Sigmoid colon (tissue), 7 donors: Measurements from ENCODE around the gene PARD3. TPM values are rescaled to one million over a fixed set of nuclear protein-coding genes. Genes with fewer than 3 reads are reported as not detected.

ENCODE experiments used
- DNase-seq: peaks from one replicate; pipeline ENCODE4 v3.0.0-alpha.2; 2019
- H3K27ac ChIP-seq, 4 donors: fragments of 200-600 bp; sonication (generic); one replicate each; pipeline ENCODE4 v1.5.1; 2016 to 2019; ENCODE audit warnings: mild to moderate bottlenecking in 1 of 4
- H3K27me3 ChIP-seq, 3 donors: fragments of 200-600 bp; sonication (generic); one replicate each; pipeline ENCODE4 v1.5.1; 2019; ENCODE audit warnings: mild to moderate bottlenecking in 1 of 3
- H3K36me3 ChIP-seq, 4 donors: fragments of 200-600 bp; sonication (generic); one replicate each; pipeline ENCODE4 v1.5.1; 2016 to 2019
- H3K4me1 ChIP-seq, 4 donors: fragments of 200-600 bp; sonication (generic); one replicate each; pipeline ENCODE4 v1.5.1; 2017 to 2019
- H3K4me3 ChIP-seq, 4 donors: fragments of 200-600 bp; sonication (generic); one replicate each; pipeline ENCODE4 v1.5.1; 2017 to 2019; ENCODE audit warnings: mild to moderate bottlenecking in 2 of 4, moderate library complexity in 1 of 4
- H3K9me3 ChIP-seq, 4 donors: fragments of 200-600 bp in 3 of 4; sonication (generic) in 3 of 4; one replicate each; pipeline versions ENCODE4 v1.5.1 to v1.6.1; 2013 to 2019
- CTCF ChIP-seq, 4 experiments: fragments of 450-650 bp in 3 of 4; fragments of 200-600 bp in 1 of 4; IDR thresholded peaks; one replicate each; pipeline ENCODE4 v1.5.1; 2016 to 2019; ENCODE audit warnings: antibody characterized with exemption in 4 of 4, mild to moderate bottlenecking in 3 of 4, moderate library complexity in 2 of 4
- EP300 ChIP-seq, 4 donors: sonication (generic); formaldehyde crosslinking; IDR thresholded peaks; one replicate each; pipeline ENCODE4 v1.6.1; 2017; ENCODE audit warnings: antibody characterized with exemption in 4 of 4
- POLR2A ChIP-seq, 2 donors: fragments of 450-650 bp; IDR thresholded peaks; one replicate each; pipeline ENCODE4 v1.6.1; 2016; ENCODE audit warnings: antibody characterized with exemption in 2 of 2, mild to moderate bottlenecking in 2 of 2, moderate library complexity in 2 of 2
- POLR2AphosphoS5 ChIP-seq, 4 donors: sonication (generic); formaldehyde crosslinking; IDR thresholded peaks; one replicate each; pipeline ENCODE4 v1.6.1; 2017; ENCODE audit warnings: antibody characterized with exemption in 4 of 4
- WGBS, 2 donors: extraction: QIAGEN DNeasy Blood & Tissue Kit; methylation state at CpG; one replicate each; pipeline ENCODE4 v1.1.7; 2013; 5-methylcytosine and 5-hydroxymethylcytosine counted together
- intact Hi-C: fragments of 100-400 bp; cut with DNase I; formaldehyde crosslinking; loops from one replicate; pipeline ENCODE4 v1.15.1; 2023
- polyA plus RNA-seq, 3 donors: library from polyadenylated mRNA; stranded (reverse); fragments of 200-250 nt; gene quantifications; one replicate each; pipeline ENCODE4 v1.2.3, GENCODE V29; 2013
- total RNA-seq, 4 donors: library from RNA; depleted of rRNA; stranded (reverse); fragments of >200 nt; gene quantifications; one replicate each; pipeline ENCODE4 v1.1.0, GENCODE V29; 2016
- donor health status: healthy with polysubstance abuse.
- donor health status: Bipolar disorder and iron deficiency.
- donor health status: healthy.

Gene PARD3
- total and polyA plus RNA-seq, 7 donors, result 17.5 to 96.4 (median 75.9) TPM

- WGBS, 2 donors, result 12 to 46% methylated on average over 1 of the region's 1 CpG
- H3K4me3 ChIP-seq, result no peak overlapping the region
- no peaks in the 10 kb centered on the region for H3K9me3 ChIP-seq
- no peak overlapping the region for H3K27ac ChIP-seq
- no peak for DNase-seq
- no peaks in the 10 kb centered on the region for H3K36me3 ChIP-seq
- peaks cover 0 to 26% (median 9%) of the 10 kb centered on the region in 4 donors for H3K4me1 ChIP-seq
- no peaks in the 10 kb centered on the region for H3K27me3 ChIP-seq
- TF ChIP-seq CTCF (IDR thresholded peaks at IDR 0.05) (no peak), EP300 (IDR thresholded peaks at IDR 0.05) (no peak), POLR2AphosphoS5 (IDR thresholded peaks at IDR 0.05) (no peak), POLR2A (IDR thresholded peaks at IDR 0.05) (no peak)
- intact Hi-C loops, result loop anchor here (5.0 to 10.0 kb wide), 4 partner anchors 55 to 360 kb away; partner anchors contain the start of gene PARD3
Measured at GRCh38 chr10:34667177-34667576, 147.9 kb downstream of the PARD3 start.

- peak; percentile 83 for DNase-seq
- Histone ChIP-seq H3K4me1 (peaks cover 0 to 31% (median 9%) of the 10 kb centered on the region in 4 donors), H3K27ac (peak overlapping the region in 1 of 4 donors; percentile 22), H3K4me3 (no peak overlapping the region), H3K36me3 (no peaks in the 10 kb centered on the region), H3K9me3 (no peaks in the 10 kb centered on the region), H3K27me3 (no peaks in the 10 kb centered on the region)
- 29 to 30% methylated on average over 6 of the region's 6 CpGs for WGBS, 2 donors
- intact Hi-C loops, result loop anchor here (5.0 to 10.0 kb wide), 4 partner anchors 56 to 361 kb away; partner anchors contain the start of gene PARD3
- TF ChIP-seq CTCF (IDR thresholded peaks at IDR 0.05) (peak; percentile 44 to 57 (median 50)), EP300 (IDR thresholded peaks at IDR 0.05) (no peak), POLR2A (IDR thresholded peaks at IDR 0.05) (no peak), POLR2AphosphoS5 (IDR thresholded peaks at IDR 0.05) (peak in 2 of 4 donors; percentile 13 to 33)
Measured at GRCh38 chr10:34666008-34666704, 148.9 kb downstream of the PARD3 start.

- no peak for DNase-seq
- Histone ChIP-seq H3K27me3 (no peaks in the 10 kb centered on the region), H3K27ac (no peak overlapping the region), H3K36me3 (no peaks in the 10 kb centered on the region), H3K4me3 (no peak overlapping the region), H3K4me1 (peaks cover 0 to 41% (median 16%) of the 10 kb centered on the region in 4 donors), H3K9me3 (no peaks in the 10 kb centered on the region)
- intact Hi-C loops, result loop anchor here (5.0 to 10.0 kb wide), 4 partner anchors 58 to 363 kb away; partner anchors contain the start of gene PARD3
- TF ChIP-seq POLR2AphosphoS5 (IDR thresholded peaks at IDR 0.05) (no peak), POLR2A (IDR thresholded peaks at IDR 0.05) (no peak), CTCF (IDR thresholded peaks at IDR 0.05) (no peak), EP300 (IDR thresholded peaks at IDR 0.05) (no peak)
- WGBS, 2 donors, result 91 to 95% methylated on average over 1 of the region's 1 CpG
Measured at GRCh38 chr10:34664706-34665105, 150.4 kb downstream of the PARD3 start.

GRCh38 chr10:34661580-34661979 lies 153.5 kb downstream of the PARD3 start:
- intact Hi-C loops, result loop anchor here (10.0 kb wide), 1 partner anchor 323 kb away; no protein-coding TSS in a partner anchor

More at GRCh38 chr10:34661580-34661979, 153.5 kb downstream of the PARD3 start:
- TF ChIP-seq POLR2A (IDR thresholded peaks at IDR 0.05) (no peak), EP300 (IDR thresholded peaks at IDR 0.05) (no peak), CTCF (IDR thresholded peaks at IDR 0.05) (no peak), POLR2AphosphoS5 (IDR thresholded peaks at IDR 0.05) (no peak)
- Histone ChIP-seq H3K4me3 (no peak overlapping the region), H3K4me1 (peaks cover 0 to 25% (median 15%) of the 10 kb centered on the region in 4 donors), H3K27ac (no peak overlapping the region), H3K36me3 (no peaks in the 10 kb centered on the region), H3K9me3 (no peaks in the 10 kb centered on the region), H3K27me3 (no peaks in the 10 kb centered on the region)
- DNase-seq, result no peak
- WGBS, 2 donors, result 17 to 65% methylated on average over 2 of the region's 2 CpGs
